CD4-positive, alpha-beta memory T cell (primary cell): ENCODE data around the gene DZIP1. TPM values are rescaled to one million over a fixed set of nuclear protein-coding genes. Genes with fewer than 3 reads are reported as not detected.

Experiments
- CTCF ChIA-PET: fragments of 350-600 bp; sonication (Branson Sonifier 250); formaldehyde crosslinking; loops from one replicate; lab custom pipeline; 2021; ENCODE audit warnings: inconsistent platforms; ENCODE audit not compliant: partially characterized antibody; lab: Charles Lee
- POLR2A ChIA-PET: fragments of 350-600 bp; sonication (Branson Sonifier 250); formaldehyde crosslinking; loops from one replicate; lab custom pipeline; 2021; ENCODE audit not compliant: partially characterized antibody; lab: Charles Lee
- DNase-seq, 5 donors: peaks; one replicate each; pipeline versions ENCODE4 v3.0.0 to v3.0.0-alpha.2; 2020 to 2022; ENCODE audit warnings: mixed read lengths in 1 of 5
- H3K27ac ChIP-seq: one replicate; pipeline ENCODE4 v1.7.0; 2013; ENCODE audit warnings: low read depth, low read length
- H3K27me3 ChIP-seq: 2 replicates; pipeline ENCODE4 v1.7.0; 2013; ENCODE audit warnings: mild to moderate bottlenecking, low read length, moderate library complexity; ENCODE audit not compliant: insufficient read depth
- H3K36me3 ChIP-seq: 2 replicates; pipeline ENCODE4 v1.7.0; 2013; ENCODE audit warnings: mild to moderate bottlenecking, low read length, moderate library complexity; ENCODE audit not compliant: insufficient read depth
- H3K4me1 ChIP-seq: 2 replicates; pipeline ENCODE4 v1.7.0; 2013; ENCODE audit warnings: mild to moderate bottlenecking, low read length, moderate library complexity; ENCODE audit not compliant: insufficient read depth
- H3K4me3 ChIP-seq, 2 donors: one replicate each; pipeline ENCODE4 v1.7.0; 2013; ENCODE audit warnings: low read length in 2 of 2, mild to moderate bottlenecking in 1 of 2
- H3K9me3 ChIP-seq, 2 donors: one replicate each; pipeline ENCODE4 v1.7.0; 2013; ENCODE audit warnings: low read length in 2 of 2, control low read depth in 1 of 2; ENCODE audit not compliant: control insufficient read depth in 1 of 2
- H3K27ac Mint-ChIP-seq, 7 donors: one replicate each; pipeline ENCODE4 v1.8.0; 2020 to 2021; ENCODE audit warnings: mixed read lengths in 7 of 7, mild to moderate bottlenecking in 6 of 7, inconsistent platforms in 3 of 7, moderate library complexity in 3 of 7
- H3K27me3 Mint-ChIP-seq, 2 donors: one replicate each; pipeline ENCODE4 v1.8.0; 2020 to 2021; ENCODE audit warnings: mixed read lengths in 2 of 2
- H3K36me3 Mint-ChIP-seq, 2 donors: one replicate each; pipeline ENCODE4 v1.8.0; 2020 to 2021; ENCODE audit warnings: mixed read lengths in 2 of 2, inconsistent platforms in 1 of 2, mild to moderate bottlenecking in 1 of 2
- H3K4me1 Mint-ChIP-seq, 4 donors: one replicate each; pipeline ENCODE4 v1.8.0; 2020 to 2021; ENCODE audit warnings: mixed read lengths in 4 of 4, mild to moderate bottlenecking in 1 of 4
- H3K4me3 Mint-ChIP-seq, 8 donors: one replicate each; pipeline ENCODE4 v1.8.0; 2020 to 2021; ENCODE audit warnings: mixed read lengths in 8 of 8, mild to moderate bottlenecking in 7 of 8, moderate library complexity in 6 of 8, inconsistent platforms in 3 of 8
- H3K9me3 Mint-ChIP-seq, 8 donors: one replicate each; pipeline ENCODE4 v1.8.0; 2020 to 2021; ENCODE audit warnings: mixed read lengths in 8 of 8, mild to moderate bottlenecking in 5 of 8, inconsistent platforms in 3 of 8, moderate library complexity in 1 of 8
- intact Hi-C: fragments of 100-400 bp; cut with micrococcal nuclease; formaldehyde crosslinking; loops from one replicate; pipeline ENCODE4 v1.15.1; 2023
- polyA plus RNA-seq, 2 donors: library from polyadenylated mRNA; unstranded; fragments of 300-500 nt; fragmentation: Illumina TruSeq; gene quantifications; one replicate each; pipeline ENCODE4 v1.2.3, GENCODE V29; 2021
- total RNA-seq, 2 experiments: library from RNA; stranded (reverse); gene quantifications; one replicate each; pipeline ENCODE4 v1.2.3, GENCODE V29; 2021

DZIP1 gene
- total and polyA plus RNA-seq, 4 experiments from 2014 or later, result not detected

DNA sequence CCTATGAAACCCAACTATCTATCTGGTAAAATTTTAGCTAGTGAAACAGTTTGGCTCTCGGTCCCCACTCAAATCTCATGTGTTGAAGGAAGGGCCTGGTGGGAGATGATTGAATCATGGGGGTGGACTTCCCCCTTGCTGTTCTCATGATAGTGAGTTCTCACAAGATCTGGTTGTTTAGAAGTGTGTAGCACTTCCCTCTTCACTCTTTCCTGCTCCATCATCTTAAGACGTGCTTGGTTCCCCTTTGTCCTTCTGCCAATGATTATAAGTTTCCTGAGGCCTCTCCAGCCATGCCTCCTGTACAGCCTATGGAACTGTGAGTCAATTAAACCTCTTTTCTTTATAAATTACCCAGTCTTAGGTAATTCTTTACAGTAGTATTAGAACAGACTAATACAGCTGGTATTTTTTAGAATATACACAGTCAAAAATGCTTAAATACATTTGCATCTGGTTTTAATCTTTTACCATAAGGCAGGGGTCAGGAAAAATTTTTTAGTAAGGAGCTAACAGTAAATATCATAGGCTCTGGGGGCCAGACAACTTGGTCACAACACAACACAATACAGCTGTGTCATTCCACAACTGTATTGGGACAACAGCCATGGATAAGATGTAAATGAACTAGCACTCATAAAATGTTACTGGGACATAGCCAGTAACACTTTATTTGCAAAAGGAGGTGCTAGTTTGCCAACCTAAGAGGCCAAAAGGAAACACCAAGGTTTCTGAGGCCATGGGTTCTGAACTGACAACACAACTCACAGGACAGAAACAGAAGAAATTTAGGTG is 24.3 kb downstream of the DZIP1 start:
- no peaks in the 10 kb centered on the region for H3K4me1 Mint-ChIP-seq
- no peak overlapping the region for H3K4me3 ChIP-seq
- intact Hi-C loops, result no loop called here
- H3K4me3 Mint-ChIP-seq, result no peak overlapping the region
- no peaks in the 10 kb centered on the region for H3K27me3 ChIP-seq
- CTCF ChIA-PET, result interaction anchor here (0.6 to 9.1 kb wide), 3 partner anchors 41 to 216 kb away, joined by 3 to 213 read pairs (median 3); no protein-coding TSS in a partner anchor
- H3K9me3 Mint-ChIP-seq, result peaks cover 0 to 1% (median 0%) of the 10 kb centered on the region in 8 donors
- no peak for DNase-seq
- POLR2A ChIA-PET, result no interaction called here
- no peaks in the 10 kb centered on the region for H3K4me1 ChIP-seq
- peaks cover 2 to 10% of the 10 kb centered on the region in 2 donors for H3K27me3 Mint-ChIP-seq
- H3K36me3 Mint-ChIP-seq, result no peaks in the 10 kb centered on the region
- H3K27ac ChIP-seq, result no peak overlapping the region
- no peak overlapping the region for H3K27ac Mint-ChIP-seq
- no peaks in the 10 kb centered on the region for H3K9me3 ChIP-seq
- H3K36me3 ChIP-seq, result no peaks in the 10 kb centered on the region

- H3K36me3 Mint-ChIP-seq, result no peaks in the 10 kb centered on the region
- H3K4me3 Mint-ChIP-seq, result no peak overlapping the region
- H3K4me1 Mint-ChIP-seq, result no peaks in the 10 kb centered on the region
- no peak for DNase-seq
- no peaks in the 10 kb centered on the region for H3K9me3 ChIP-seq
- peaks cover 0 to 3% (median 0%) of the 10 kb centered on the region in 8 donors for H3K9me3 Mint-ChIP-seq
- intact Hi-C loops, result no loop called here
- no peak overlapping the region for H3K27ac Mint-ChIP-seq
- H3K4me3 ChIP-seq, result no peak overlapping the region
- no peaks in the 10 kb centered on the region for H3K27me3 ChIP-seq
- no peak overlapping the region for H3K27ac ChIP-seq
- no peaks in the 10 kb centered on the region for H3K36me3 ChIP-seq
- CTCF ChIA-PET, result interaction anchor here (1.8 to 2.5 kb wide), 2 partner anchors 9 to 218 kb away, joined by 8 to 9 read pairs; no protein-coding TSS in a partner anchor
- no peaks in the 10 kb centered on the region for H3K4me1 ChIP-seq
- H3K27me3 Mint-ChIP-seq, result peaks cover 6 to 8% of the 10 kb centered on the region in 2 donors
- POLR2A ChIA-PET, result no interaction called here
These were observed 29.0 kb downstream of the DZIP1 start for GRCh38 chr13:95615539-95615938.

DNA sequence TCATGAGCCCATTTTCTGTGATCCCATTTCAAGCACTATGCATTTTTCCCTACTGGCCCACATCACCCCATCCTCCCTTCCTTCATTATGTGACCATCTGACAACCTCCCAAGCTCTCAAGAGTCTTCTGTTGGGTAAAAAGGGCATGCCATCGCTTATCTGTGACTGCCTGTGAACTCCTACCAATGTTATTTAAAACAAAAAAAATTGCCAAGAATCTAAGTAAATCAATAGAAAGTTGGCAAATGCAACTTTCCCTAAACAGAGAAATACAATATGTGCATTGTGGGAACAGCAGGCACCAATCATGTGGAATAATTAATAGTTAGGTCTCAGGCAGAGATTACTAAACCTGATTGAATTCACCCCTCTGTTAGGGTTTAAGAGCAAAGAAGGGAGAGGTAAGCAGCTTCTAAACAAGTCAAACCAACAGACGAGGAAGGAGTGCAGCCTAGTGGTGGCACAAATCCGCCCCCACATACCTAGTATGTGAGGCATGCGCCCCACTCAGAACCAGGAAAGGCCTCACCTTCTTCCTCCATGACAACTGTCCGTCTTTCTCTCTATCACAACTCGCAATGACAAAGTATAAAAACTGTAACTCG is 29.8 kb downstream of the DZIP1 start:
- H3K27me3 ChIP-seq, result no peaks in the 10 kb centered on the region
- DNase-seq, result no peak
- no peaks in the 10 kb centered on the region for H3K36me3 ChIP-seq
- Mint-ChIP-seq H3K27ac (no peak overlapping the region), H3K9me3 (peaks cover 0 to 3% (median 0%) of the 10 kb centered on the region in 8 donors), H3K27me3 (peaks cover 3 to 8% of the 10 kb centered on the region in 2 donors), H3K36me3 (no peaks in the 10 kb centered on the region), H3K4me3 (no peak overlapping the region), H3K4me1 (no peaks in the 10 kb centered on the region)
- CTCF ChIA-PET, result interaction anchor here (2.5 kb wide), 1 partner anchor 10 kb away, joined by 9 read pairs; no protein-coding TSS in a partner anchor
- H3K27ac ChIP-seq, result no peak overlapping the region
- H3K4me1 ChIP-seq, result no peaks in the 10 kb centered on the region
- POLR2A ChIA-PET, result no interaction called here
- H3K9me3 ChIP-seq, result no peaks in the 10 kb centered on the region
- H3K4me3 ChIP-seq, result no peak overlapping the region
- intact Hi-C loops, result no loop called here

DNA sequence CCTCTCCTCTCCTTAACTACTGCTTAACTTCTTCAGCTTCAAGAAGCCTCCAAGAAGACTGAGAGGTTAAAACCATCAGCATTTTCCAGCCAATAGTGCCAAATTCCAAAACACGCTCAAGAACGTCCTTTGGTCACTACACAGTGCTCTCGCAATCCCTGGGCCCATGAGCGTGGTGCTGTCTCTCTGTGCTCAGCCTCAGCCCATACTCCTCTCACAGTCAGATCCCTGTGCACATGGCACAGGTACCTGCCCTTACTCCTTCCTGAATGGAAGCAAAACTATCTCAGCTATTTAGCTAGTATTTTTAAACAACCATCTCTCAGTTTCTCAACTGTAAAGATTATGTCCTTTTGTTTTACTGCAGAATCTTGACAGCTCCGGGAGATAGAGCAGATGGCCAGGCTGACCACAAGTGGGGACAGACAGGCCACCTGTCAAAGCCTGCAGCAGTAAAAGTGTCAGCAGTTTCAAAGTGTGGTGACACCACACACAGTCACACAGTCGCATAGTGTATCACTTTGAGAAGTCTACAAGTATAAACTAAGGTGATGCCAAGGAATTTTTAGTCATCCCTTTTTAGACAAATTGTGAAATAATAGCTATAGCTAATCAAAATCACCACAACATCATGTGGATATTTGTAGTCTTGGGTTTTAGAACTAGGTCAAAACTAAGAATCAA is 35.7 kb downstream of the DZIP1 start:
- ChIA-PET CTCF (interaction anchor here (1.3 to 2.2 kb wide), 2 partner anchors 15 to 225 kb away, joined by 5 to 6 read pairs; no protein-coding TSS in a partner anchor), POLR2A (no interaction called here)
- Histone ChIP-seq H3K9me3 (no peaks in the 10 kb centered on the region), H3K27me3 (no peaks in the 10 kb centered on the region), H3K4me1 (no peaks in the 10 kb centered on the region), H3K4me3 (no peak overlapping the region), H3K36me3 (no peaks in the 10 kb centered on the region), H3K27ac (no peak overlapping the region)
- no peak overlapping the region for H3K4me3 Mint-ChIP-seq
- H3K27me3 Mint-ChIP-seq, result peaks cover 3 to 8% of the 10 kb centered on the region in 2 donors
- no peak overlapping the region for H3K27ac Mint-ChIP-seq
- peaks cover 0 to 2% (median 0%) of the 10 kb centered on the region in 8 donors for H3K9me3 Mint-ChIP-seq
- H3K4me1 Mint-ChIP-seq, result no peaks in the 10 kb centered on the region
- intact Hi-C loops, result no loop called here
- H3K36me3 Mint-ChIP-seq, result no peaks in the 10 kb centered on the region
- no peak for DNase-seq

- Mint-ChIP-seq H3K27me3 (peaks cover 3 to 9% of the 10 kb centered on the region in 2 donors), H3K4me1 (no peaks in the 10 kb centered on the region), H3K9me3 (no peaks in the 10 kb centered on the region), H3K4me3 (no peak overlapping the region), H3K36me3 (no peaks in the 10 kb centered on the region), H3K27ac (no peak overlapping the region)
- Histone ChIP-seq H3K4me1 (no peaks in the 10 kb centered on the region), H3K4me3 (no peak overlapping the region), H3K36me3 (no peaks in the 10 kb centered on the region), H3K27me3 (no peaks in the 10 kb centered on the region), H3K27ac (no peak overlapping the region), H3K9me3 (no peaks in the 10 kb centered on the region)
- intact Hi-C loops, result no loop called here
- CTCF ChIA-PET, result no interaction called here
- POLR2A ChIA-PET, result no interaction called here
- no peak for DNase-seq
These were observed 37.1 kb downstream of the DZIP1 start for GRCh38 chr13:95607366-95607765.

- intact Hi-C loops, result no loop called here
- no peaks in the 10 kb centered on the region for H3K36me3 ChIP-seq
- no peaks in the 10 kb centered on the region for H3K9me3 ChIP-seq
- Mint-ChIP-seq H3K4me1 (no peaks in the 10 kb centered on the region), H3K4me3 (no peak overlapping the region), H3K9me3 (no peaks in the 10 kb centered on the region), H3K27me3 (peaks cover 7 to 15% of the 10 kb centered on the region in 2 donors), H3K36me3 (no peaks in the 10 kb centered on the region), H3K27ac (no peak overlapping the region)
- DNase-seq, result no peak
- no peaks in the 10 kb centered on the region for H3K4me1 ChIP-seq
- H3K4me3 ChIP-seq, result no peak overlapping the region
- ChIA-PET CTCF (no interaction called here), POLR2A (no interaction called here)
- H3K27ac ChIP-seq, result no peak overlapping the region
- H3K27me3 ChIP-seq, result no peaks in the 10 kb centered on the region
These were observed 38.9 kb downstream of the DZIP1 start for GRCh38 chr13:95605448-95606125.
